ENCODE results near the gene SLC35G6. TPM values are rescaled to one million over a fixed set of nuclear protein-coding genes. Genes with fewer than 3 reads are reported as not detected.

SLC35G6 gene
- not detected in 2 replicates for total RNA-seq

DNA sequence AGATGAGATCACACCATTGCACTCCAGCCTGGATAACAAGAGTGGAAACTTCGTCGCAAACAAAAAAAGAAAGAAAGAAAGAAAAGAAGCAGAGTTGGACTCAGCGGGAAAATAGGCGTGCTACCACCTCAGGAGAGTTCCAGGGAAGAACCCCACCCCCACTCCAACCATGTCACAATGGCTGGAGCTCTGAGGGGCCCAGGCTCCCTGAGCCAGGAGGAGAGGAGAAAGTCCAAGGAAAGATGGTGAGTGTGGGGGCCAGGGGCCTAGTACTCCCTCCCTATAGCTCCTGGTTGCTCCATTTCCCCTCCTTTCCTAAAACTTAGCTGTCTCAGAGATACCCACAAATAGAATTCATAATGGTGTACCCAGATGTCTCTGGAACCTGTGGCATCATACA is at the start of gene SLC35G6:
TSS of gene SLC35G6 (plus strand) at position 172 of the 400 bp plus-strand sequence. CDS start at position 243, 71 bp downstream.

DNA sequence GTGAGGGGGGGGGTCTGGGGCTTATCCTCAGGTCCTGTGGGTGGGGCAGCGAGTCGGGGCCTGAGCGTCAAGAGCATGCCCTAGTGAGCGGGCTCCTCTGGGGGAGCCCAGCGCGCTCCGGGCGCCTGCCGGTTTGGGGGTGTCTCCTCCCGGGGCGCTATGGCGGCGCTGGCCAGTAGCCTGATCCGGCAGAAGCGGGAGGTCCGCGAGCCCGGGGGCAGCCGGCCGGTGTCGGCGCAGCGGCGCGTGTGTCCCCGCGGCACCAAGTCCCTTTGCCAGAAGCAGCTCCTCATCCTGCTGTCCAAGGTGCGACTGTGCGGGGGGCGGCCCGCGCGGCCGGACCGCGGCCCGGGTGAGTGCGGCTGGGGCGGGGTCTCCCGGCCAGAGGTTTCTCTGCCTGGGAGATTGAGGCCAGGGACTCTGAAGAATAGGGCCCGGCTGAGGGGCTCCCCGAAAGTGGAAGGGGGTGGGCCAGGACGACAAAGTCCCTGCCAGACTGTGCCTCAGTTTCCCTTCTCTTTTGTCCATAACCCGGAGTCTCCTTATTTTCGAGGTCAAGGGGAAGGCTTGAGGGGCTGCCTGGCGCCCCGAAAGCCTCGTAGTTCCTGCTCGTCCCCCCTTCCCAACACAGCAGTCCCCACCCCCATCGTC is 41.7 kb upstream of the SLC35G6 start, which contains the start of gene FGF11:
TSS of gene FGF11 (plus strand) at position 51 of the 651 bp plus-strand sequence. CDS start at position 160, 109 bp downstream.

DNA sequence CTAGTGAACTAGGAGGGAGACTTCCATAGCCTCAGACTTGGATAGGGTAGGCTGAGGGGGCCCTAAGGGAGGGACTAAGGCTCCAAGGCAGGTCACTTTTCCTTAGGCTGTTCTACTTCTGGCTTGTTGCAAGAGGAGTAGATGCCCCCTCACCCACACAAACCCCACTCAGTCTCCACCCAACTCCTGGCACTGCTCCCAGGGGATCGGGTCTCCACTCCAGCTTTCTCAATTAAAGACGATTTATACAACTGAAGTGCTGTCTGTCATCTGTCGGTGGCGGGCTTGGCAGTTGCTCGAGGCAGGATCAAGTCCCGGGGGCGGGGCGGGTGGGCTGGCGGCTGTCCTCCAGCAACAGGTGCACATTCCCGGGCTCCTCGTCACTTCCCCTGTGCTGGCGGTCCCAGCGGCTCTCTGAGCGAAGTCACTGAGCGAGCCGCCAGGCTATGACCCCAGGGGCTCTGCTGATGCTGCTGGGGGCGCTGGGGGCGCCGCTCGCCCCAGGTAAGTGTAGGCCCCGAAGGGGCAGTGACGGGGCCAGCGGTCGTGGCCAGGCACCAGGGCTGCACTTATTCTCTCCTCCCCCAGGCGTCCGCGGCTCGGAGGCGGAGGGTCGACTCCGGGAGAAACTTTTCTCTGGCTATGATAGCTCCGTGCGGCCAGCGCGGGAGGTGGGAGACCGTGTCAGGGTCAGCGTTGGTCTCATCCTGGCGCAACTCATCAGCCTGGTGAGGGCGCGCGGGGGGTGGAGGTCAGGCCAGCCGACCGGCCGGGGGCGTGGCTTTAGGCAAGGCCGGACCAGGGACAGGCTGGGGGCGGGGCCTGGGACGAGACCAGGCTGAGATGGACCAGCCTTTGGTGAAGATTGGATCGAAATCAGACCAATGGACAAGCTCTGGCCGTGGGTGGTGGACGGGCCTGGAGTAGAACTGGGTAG is 36.3 kb upstream of the SLC35G6 start, which contains the start of gene CHRNB1:
TSS of gene CHRNB1 (plus strand) at position 380 of the 937 bp plus-strand sequence. CDS start at position 447, 67 bp downstream.

DNA sequence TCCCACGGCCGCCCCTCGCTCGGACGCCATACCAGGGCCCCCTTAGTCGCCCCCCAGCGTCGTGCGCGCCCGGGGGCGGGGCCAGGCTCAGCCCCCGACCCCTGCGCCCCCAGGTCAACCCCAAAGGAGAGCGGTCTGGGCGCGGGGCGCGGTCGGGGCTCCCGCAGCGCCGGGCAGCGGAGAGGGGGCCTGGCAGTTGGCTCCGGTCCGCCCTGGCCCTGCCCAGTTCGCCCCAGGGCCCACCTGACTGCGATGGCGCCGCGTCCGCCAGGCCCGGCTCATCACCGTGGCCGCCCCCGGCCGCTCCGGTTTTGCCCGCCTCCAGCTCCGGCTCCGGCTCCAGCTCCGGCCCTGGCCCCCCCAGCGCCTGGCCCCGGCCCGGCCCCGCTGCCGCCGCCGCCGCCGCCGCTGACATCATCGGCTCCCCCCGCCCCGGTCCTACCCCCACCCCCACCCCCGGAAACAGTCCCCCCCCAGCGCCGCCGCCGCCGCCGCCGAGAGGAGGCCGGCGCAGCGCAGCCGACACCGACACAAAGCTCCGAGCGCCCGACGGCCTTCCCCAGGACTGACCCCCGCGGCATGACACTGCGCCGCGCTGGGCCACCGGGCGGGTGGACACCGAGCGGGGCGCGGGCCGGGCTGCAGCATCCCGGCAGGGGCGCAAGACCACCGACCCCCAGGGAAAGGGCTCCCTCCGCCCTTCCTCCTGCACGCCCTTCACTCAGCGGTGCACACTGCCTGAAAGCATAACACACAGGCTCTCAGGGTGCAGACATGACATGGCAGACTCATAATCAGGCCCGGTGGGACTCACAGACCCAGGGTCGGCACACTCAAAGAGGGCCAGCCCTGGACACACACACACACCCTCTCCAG is 1.8 kb upstream of the SLC35G6 start, which contains the start of gene ZBTB4:
TSS of gene ZBTB4 (minus strand) at position 419 of the 876 bp plus-strand sequence. CDS start 12,830 bp downstream, outside the sequence.

DNA sequence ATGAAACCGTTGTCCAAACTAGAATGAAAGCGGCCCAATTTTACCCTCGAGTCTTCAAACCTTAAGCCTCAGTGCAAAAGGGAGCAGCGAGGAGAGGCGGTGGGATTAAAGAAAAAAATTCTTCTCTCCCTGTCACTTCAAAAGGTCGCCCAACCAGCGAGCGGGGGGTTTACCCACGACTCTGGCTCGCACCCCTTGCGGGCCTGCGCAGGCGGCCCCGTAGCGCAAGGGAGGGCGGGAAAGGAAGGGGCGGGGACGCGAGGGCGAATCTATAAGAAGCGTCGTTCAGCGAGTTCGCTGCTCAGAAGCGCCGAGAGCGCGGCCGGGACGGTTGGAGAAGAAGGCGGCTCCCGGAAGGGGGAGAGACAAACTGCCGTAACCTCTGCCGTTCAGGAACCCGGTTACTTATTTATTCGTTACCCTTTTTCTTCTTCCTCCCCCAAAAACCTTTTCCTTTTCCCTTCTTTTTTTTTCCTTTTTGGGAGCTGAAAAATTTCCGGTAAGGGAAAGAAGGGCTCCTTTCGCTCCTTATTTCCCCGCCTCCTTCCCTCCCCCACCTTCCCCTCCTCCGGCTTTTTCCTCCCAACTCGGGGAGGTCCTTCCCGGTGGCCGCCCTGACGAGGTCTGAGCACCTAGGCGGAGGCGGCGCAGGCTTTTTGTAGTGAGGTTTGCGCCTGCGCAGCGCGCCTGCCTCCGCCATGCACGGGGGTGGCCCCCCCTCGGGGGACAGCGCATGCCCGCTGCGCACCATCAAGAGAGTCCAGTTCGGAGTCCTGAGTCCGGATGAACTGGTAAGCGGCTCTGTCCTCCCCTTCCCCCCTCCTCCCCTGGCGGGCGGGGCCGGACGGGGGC is 3.0 kb downstream of the SLC35G6 start, which contains the start of gene POLR2A:
TSS of gene POLR2A (plus strand) at position 300 of the 852 bp plus-strand sequence.

Other genes starting within 250 kb of the SLC35G6 start
- gene DVL2, start 246.9 kb upstream of the SLC35G6 start, total RNA-seq: 78.2 and 87.1 TPM in 2 replicates
- 38.3 and 47.5 TPM in 2 replicates for gene PHF23, start 242.0 kb upstream of the SLC35G6 start, total RNA-seq
- 168 and 193 TPM in 2 replicates for gene GABARAP, start 239.0 kb upstream of the SLC35G6 start, total RNA-seq
- gene CTDNEP1, start 229.7 kb upstream of the SLC35G6 start, total RNA-seq: 15.2 and 17.6 TPM in 2 replicates
- 26.5 and 27.7 TPM in 2 replicates for gene ELP5, start 229.2 kb upstream of the SLC35G6 start, total RNA-seq
- gene CLDN7, start 219.0 kb upstream of the SLC35G6 start, total RNA-seq: 1.3 and 1.6 TPM in 2 replicates
- 0.28 TPM in 2 replicates for gene SLC2A4, start 199.7 kb upstream of the SLC35G6 start, total RNA-seq
- gene YBX2, start 186.8 kb upstream of the SLC35G6 start, total RNA-seq: 0.09 TPM in 1 of 2 replicates, not detected in the other
- gene EIF5A, start 173.8 kb upstream of the SLC35G6 start, total RNA-seq: 397 and 405 TPM in 2 replicates
- 26.2 and 32.5 TPM in 2 replicates for gene GPS2, start 166.1 kb upstream of the SLC35G6 start, total RNA-seq
- gene NEURL4, start 152.1 kb upstream of the SLC35G6 start, total RNA-seq: 14.4 and 23.1 TPM in 2 replicates
- 2.1 and 3.3 TPM in 2 replicates for gene ACAP1, start 144.9 kb upstream of the SLC35G6 start, total RNA-seq
- 6.8 and 16.4 TPM in 2 replicates for gene KCTD11, start 129.3 kb upstream of the SLC35G6 start, total RNA-seq
- not detected in 2 replicates for gene TMEM95, start 126.3 kb upstream of the SLC35G6 start, total RNA-seq
- gene TNK1, start 100.4 kb upstream of the SLC35G6 start, total RNA-seq: 0.37 and 0.57 TPM in 2 replicates
- gene PLSCR3, start 86.9 kb upstream of the SLC35G6 start, total RNA-seq: 13.9 and 14.4 TPM in 2 replicates
- 105 and 158 TPM in 2 replicates for gene TMEM256, start 77.3 kb upstream of the SLC35G6 start, total RNA-seq
- 4.1 and 6.3 TPM in 2 replicates for gene NLGN2, start 73.6 kb upstream of the SLC35G6 start, total RNA-seq
- not detected in 2 replicates for gene SPEM1, start 61.1 kb upstream of the SLC35G6 start, total RNA-seq
- gene SPEM2, start 55.8 kb upstream of the SLC35G6 start, total RNA-seq: not detected in 2 replicates
- gene SPEM3, start 52.6 kb upstream of the SLC35G6 start, total RNA-seq: not detected in 2 replicates
- 0.71 and 0.74 TPM in 2 replicates for gene TMEM102, start 46.0 kb upstream of the SLC35G6 start, total RNA-seq
- gene FGF11, start 41.9 kb upstream of the SLC35G6 start, total RNA-seq: 0.71 and 3.4 TPM in 2 replicates
- 5.9 and 7.3 TPM in 2 replicates for gene CHRNB1, start 36.4 kb upstream of the SLC35G6 start, total RNA-seq
- gene ZBTB4, start 1.8 kb upstream of the SLC35G6 start, total RNA-seq: 14.8 and 19.0 TPM in 2 replicates
- gene POLR2A, start 2.9 kb downstream of the SLC35G6 start, total RNA-seq: 65.1 and 79.0 TPM in 2 replicates
- gene TNFSF12, start 67.6 kb downstream of the SLC35G6 start, total RNA-seq: 2.1 and 4.4 TPM in 2 replicates
- 0.71 and 0.74 TPM in 2 replicates for gene TNFSF13, start 77.3 kb downstream of the SLC35G6 start, total RNA-seq
- gene SENP3, start 80.5 kb downstream of the SLC35G6 start, total RNA-seq: 61.0 and 67.3 TPM in 2 replicates
- 11.2 and 16.3 TPM in 2 replicates for gene CD68, start 98.2 kb downstream of the SLC35G6 start, total RNA-seq
- gene MPDU1, start 102.4 kb downstream of the SLC35G6 start, total RNA-seq: 54.0 and 54.8 TPM in 2 replicates
- 0.14 and 0.18 TPM in 2 replicates for gene SOX15, start 108.6 kb downstream of the SLC35G6 start, total RNA-seq
- gene FXR2, start 133.5 kb downstream of the SLC35G6 start, total RNA-seq: 41.4 and 45.7 TPM in 2 replicates
- gene SAT2, start 146.4 kb downstream of the SLC35G6 start, total RNA-seq: 52.7 and 54.0 TPM in 2 replicates
- gene SHBG, start 148.7 kb downstream of the SLC35G6 start, total RNA-seq: 0.57 and 148 TPM in 2 replicates
- not detected in 2 replicates for gene ATP1B2, start 169.5 kb downstream of the SLC35G6 start, total RNA-seq
- gene TP53, start 206.0 kb downstream of the SLC35G6 start, total RNA-seq: 16.9 and 18.7 TPM in 2 replicates
- 3.1 and 3.4 TPM in 2 replicates for gene WRAP53, start 207.0 kb downstream of the SLC35G6 start, total RNA-seq
- 0.09 and 0.28 TPM in 2 replicates for gene EFNB3, start 223.8 kb downstream of the SLC35G6 start, total RNA-seq
- gene DNAH2, start 236.3 kb downstream of the SLC35G6 start, total RNA-seq: 0.57 and 1.8 TPM in 2 replicates

All from smooth muscle cell of bladder (primary cell).